ENCODE data around the gene KCND3.
A peak's percentile ranks its signal among the peaks of the same experiment; 100 is the strongest.

KCND3 gene

GRCh38 chr1:111878649-111879048, 110.8 kb downstream of the KCND3 start:
- peak in 1 of 2 donors; percentile 26 for DNase-seq

- DNase-seq: no peak
Observed at GRCh38 chr1:111878091-111878490, 111.4 kb downstream of the KCND3 start.

GRCh38 chr1:111876631-111877030, 112.8 kb downstream of the KCND3 start:
- no peak for DNase-seq

GRCh38 chr1:111875640-111876039, 113.8 kb downstream of the KCND3 start:
- DNase-seq: no peak

- DNase-seq: no peak
Observed at GRCh38 chr1:111873460-111874030, 115.9 kb downstream of the KCND3 start.

GRCh38 chr1:111870181-111870580, 119.3 kb downstream of the KCND3 start:
- no peak for DNase-seq

GRCh38 chr1:111867868-111868440, 121.5 kb downstream of the KCND3 start:
- no peak for DNase-seq

GRCh38 chr1:111864862-111865261, 124.6 kb downstream of the KCND3 start:
- no peak for DNase-seq

GRCh38 chr1:111863401-111863800, 126.1 kb downstream of the KCND3 start:
- no peak for DNase-seq

- no peak for DNase-seq
Observed at GRCh38 chr1:111862599-111862998, 126.9 kb downstream of the KCND3 start.

GRCh38 chr1:111861523-111861922, 127.9 kb downstream of the KCND3 start:
- no peak for DNase-seq

GRCh38 chr1:111857194-111857651, 132.2 kb downstream of the KCND3 start:
- DNase-seq: no peak

- no peak for DNase-seq
Observed at GRCh38 chr1:111856411-111857185, 132.9 kb downstream of the KCND3 start.

- DNase-seq: no peak
Observed at GRCh38 chr1:111855260-111855659, 134.2 kb downstream of the KCND3 start.

- no peak for DNase-seq
Observed at GRCh38 chr1:111852261-111852721, 137.2 kb downstream of the KCND3 start.

- DNase-seq: no peak
Observed at GRCh38 chr1:111851552-111851951, 137.9 kb downstream of the KCND3 start.

- no peak for DNase-seq
Observed at GRCh38 chr1:111850109-111850508, 139.4 kb downstream of the KCND3 start.

GRCh38 chr1:111848852-111849545, 140.5 kb downstream of the KCND3 start:
- no peak for DNase-seq

- no peak for DNase-seq
Observed at GRCh38 chr1:111847466-111847865, 142.0 kb downstream of the KCND3 start.

- no peak for DNase-seq
Observed at GRCh38 chr1:111846842-111847241, 142.6 kb downstream of the KCND3 start.

- DNase-seq: no peak
Observed at GRCh38 chr1:111843177-111843576, 146.3 kb downstream of the KCND3 start.

- DNase-seq: no peak
Observed at GRCh38 chr1:111842411-111842810, 147.1 kb downstream of the KCND3 start.

GRCh38 chr1:111841746-111842145, 147.7 kb downstream of the KCND3 start:
- DNase-seq: no peak
